Left forelimb (tissue), 1 donor: Measurements from ENCODE around the gene WASF2.
"Not testable (repeated sequence)": the region's sequence is repeated elsewhere in the genome, so short reads cannot be mapped to it uniquely, and the experiment has no call there.

Experiments used
- DNase-seq: peaks from one replicate; pipeline ENCODE4 v3.0.0-alpha.2; 2018; ENCODE audit warnings: low spot score

The WASF2 gene

GRCh38 chr1:27496604-27497155, 6.7 kb upstream of the WASF2 start:
- no peak for DNase-seq

DNA sequence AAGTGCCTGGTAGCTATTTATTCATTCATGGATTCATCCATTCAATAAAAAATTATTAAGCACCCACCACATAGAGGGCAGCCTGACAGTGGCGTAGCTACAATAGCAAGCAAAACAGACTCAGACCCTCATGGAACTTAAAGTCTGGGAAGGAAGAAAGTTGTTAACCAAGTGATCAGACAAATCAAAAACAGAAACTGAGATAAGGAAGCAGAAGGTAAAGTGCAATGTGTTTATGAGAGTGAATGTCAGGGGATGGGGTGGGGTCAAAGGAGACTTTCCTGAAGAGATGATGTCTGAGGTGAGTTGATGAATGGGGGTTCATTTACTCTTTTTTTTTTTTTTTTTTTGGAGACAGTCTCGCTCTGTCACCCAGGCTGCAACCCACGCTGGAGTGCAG, 2.8 kb upstream of the WASF2 start:
- DNase-seq = no peak

GRCh38 chr1:27491748-27492700, 2.1 kb upstream of the WASF2 start:
- no peak for DNase-seq

DNA sequence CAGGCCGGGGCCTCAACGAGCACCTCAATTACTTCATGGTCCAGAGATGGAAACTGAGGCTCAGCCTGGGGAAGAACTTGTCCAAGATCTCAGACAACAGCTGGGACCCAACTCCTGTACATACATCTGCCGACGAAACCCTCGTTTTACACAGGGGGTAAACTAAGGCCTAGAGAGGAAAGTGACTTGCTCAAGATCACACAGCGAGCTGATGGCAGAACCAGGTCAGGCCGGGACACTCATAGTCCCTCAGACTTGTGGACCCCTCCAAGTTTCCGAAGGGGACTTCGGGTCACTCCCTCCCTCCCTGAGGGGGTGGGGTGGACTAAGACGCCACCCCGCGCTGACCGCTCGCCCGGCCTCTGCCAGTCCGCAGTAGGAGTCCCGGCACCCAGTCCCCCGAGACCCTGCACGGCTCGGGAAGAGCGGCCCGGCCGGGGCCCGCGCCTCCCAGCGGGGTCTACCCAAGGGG, 430 bp downstream of the WASF2 start:
- no peak for DNase-seq

GRCh38 chr1:27487966-27488884, 1.7 kb downstream of the WASF2 start:
- DNase-seq = no peak

DNA sequence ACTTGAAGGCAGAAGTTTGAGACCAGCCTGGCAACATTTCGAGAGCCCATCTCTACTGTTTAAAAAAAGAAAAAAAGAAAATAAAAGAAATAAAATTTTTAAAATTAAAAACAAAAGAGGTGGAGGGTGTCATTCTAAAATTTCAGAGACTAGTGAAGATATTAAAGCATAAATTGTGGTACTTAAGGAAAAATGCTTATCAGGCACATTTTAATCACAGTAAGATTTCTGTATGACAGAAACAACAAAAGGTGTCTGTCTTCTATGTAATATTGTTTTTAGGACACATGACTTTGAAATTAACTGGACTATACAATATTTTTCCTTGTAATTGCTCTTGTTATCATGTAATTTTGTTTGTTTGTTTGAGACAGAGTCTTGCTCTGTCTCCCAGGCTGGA, 4.6 kb downstream of the WASF2 start:
- no peak for DNase-seq

DNA sequence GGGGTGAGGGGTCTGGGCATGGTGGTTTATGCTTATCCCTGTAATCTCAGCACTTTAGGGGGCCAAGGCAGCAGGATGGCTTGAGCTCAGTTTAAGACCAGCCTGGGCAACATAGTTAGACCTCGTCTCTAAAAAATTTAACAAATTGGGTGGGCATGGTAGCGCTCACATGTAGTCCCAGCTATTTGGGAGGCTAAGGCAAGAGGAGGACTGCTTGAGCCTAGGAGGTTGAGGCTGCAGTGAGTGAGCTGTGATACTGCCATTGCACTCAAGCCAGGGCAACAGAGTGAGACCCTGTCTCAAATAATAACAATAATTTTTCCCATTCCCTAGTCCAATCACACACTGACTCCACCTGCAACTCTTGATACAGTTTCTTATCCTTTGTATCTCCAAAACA, 6.3 kb downstream of the WASF2 start:
- no peak for DNase-seq

DNA sequence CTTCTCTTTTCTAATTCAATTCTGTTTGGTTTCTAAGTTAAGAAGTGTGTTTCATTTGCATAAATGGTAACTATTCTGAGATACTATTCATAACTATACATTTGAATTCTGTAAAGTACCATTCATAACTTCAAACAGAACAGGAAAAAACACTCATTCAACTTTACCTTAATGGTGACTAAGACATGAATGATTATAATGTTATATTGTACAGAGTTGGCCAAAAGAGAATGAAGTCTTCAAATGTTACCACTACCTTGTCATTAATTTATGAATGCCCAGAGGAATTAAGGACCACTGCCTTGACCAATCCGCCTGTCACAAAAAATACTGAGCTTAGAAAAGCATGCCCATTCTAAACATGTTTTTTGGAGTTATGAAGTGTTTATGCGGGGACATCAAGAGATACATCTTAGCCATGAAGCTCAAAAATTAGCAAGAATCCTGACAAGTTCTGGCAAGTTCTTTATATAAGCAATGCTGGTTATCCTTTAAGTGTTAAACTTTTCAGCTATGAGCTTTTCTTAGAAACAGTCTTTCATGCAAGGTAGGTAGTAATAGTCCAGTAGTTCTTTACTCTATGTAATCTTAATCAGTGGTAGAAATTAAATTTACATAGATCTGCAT, 7.9 kb downstream of the WASF2 start:
- DNase-seq = no peak

DNA sequence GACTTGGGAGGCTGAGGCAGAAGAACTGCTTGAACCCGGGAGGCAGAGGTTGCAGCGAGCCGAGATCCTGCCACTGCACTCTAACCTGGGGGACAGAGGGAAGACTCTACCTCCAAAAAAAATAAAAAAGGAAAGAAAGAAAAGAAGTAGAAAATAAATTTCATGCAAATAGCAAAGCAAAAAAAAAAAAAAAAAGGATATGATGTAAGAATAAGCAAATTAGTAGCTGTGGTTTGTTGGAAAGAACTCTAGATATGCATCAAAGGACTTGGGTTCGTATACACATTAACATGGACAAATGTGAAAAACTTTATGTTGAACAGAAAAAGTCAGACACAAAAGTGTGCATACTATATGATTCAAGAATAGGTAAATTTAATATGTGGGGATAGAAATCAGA, 11.9 kb downstream of the WASF2 start:
- DNase-seq = no peak

DNA sequence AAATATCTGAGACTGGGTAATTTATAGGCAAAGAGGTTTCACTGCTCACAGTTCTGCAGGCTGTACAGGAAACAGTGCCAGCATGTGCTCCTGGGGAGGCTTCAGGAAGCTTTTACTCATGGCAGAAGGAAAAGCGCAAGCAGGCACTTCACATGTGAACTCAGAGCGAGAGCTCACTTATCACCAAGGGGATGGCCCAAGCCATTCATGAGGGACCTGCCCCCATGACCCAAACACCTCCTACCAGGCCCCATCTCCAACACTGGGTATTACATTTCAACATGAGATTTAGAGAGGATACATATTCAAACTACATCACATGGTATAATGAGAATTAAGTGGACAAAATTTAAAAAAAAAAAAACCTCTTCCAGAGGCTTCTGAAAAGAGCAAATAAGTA, 13.7 kb downstream of the WASF2 start:
- no peak for DNase-seq

DNA sequence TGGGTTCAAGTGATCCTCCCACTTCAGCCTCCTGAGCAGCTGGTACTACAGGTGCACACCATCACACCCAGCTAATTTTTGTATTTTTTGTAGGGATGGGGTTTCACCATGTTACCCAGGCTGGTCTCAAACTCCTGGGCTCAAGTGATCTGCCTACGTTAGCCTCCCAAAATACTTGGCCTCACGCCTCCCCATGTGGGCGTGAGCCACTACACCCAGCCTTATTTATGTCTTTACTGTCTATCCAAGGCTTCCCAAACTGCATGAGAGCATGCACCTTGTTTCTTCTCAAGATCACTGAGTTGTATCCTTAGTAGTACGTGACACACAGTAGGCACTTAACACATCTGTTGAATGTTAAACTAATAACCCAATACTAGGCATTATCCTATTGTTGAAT, 14.2 kb downstream of the WASF2 start:
- DNase-seq = no peak

DNA sequence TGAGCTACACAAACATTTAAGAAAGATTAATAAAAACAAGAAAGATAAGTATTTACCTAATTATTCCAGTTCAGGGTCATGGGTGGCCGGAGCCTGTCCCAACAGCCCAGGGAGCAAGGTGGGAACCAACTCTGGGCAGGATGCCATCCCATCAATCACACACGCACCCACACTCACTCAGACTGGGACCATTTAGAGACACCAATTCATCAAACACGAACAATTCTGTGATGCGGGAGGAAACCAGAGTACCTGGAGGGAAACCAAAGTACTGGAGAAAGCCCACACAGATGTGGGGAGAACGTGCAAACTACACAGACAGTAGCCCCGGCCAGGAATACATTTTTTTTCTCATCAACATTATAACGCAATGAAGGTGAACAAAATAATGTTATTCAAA, 16.2 kb downstream of the WASF2 start:
- DNase-seq = no peak

DNA sequence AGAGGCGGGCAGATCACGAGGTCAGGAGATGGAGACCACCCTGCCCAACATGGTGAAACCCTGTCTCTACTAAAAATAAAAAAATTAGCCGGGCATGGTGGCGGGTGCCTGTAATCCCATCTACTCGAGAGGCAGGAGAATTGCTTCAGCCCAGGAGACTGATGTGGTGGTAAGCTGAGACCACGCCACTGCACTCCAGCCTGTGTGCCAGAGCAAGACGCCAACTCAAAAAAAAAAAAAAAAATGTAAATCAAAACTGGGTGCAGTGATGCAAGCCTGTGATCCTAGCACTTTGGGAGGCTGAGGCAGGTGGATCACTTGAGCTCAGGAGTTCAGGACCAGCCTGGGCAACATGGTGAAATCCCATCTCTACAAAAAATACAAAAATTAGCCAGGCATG, 17.9 kb downstream of the WASF2 start:
- not testable (repeated sequence) for DNase-seq

- DNase-seq = no peak
Observed at GRCh38 chr1:27471477-27471876, 18.5 kb downstream of the WASF2 start.

- DNase-seq = no peak
Observed at GRCh38 chr1:27469334-27469733, 20.6 kb downstream of the WASF2 start.

DNA sequence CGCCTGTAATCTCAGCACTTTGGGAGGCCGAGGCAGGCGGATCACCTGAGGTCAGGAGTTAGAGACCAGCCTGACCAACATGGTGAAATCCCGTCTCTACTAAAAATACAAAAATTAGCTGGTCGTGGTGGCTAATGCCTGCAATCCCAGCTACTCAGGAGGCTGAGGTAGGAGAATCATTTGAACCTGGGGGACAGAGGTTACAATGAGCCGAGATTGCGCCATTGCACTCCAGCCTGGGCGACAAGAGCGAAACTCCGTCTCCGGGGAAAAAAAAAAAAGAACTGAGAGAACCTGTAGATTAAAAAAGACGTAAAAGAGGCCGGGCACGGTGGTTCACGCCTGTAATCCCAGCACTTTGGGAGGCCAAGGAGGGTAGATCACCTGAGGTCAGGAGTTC, 21.6 kb downstream of the WASF2 start:
- DNase-seq = not testable (repeated sequence)

- DNase-seq = no peak
Observed at GRCh38 chr1:27464926-27465647, 24.9 kb downstream of the WASF2 start.

DNA sequence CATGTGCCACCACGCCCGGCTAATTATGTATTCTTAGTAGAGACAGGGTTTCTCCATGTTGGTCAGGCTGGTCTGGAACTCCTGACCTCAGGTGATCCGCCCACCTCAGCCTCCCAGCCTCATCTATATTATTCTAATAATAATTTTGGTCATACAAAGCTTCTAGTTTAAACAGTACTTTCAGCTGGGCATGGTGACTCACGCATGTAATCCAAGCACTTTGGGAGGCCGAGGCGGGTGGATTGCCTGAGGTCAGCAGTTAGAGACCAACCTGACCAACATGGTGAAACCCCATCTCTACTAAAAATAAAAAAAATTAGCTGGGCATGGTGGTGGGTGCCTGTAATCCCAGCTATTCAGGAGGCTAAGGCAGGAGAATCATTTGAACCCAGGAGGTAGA, 26.1 kb downstream of the WASF2 start:
- DNase-seq = not testable (repeated sequence)

DNA sequence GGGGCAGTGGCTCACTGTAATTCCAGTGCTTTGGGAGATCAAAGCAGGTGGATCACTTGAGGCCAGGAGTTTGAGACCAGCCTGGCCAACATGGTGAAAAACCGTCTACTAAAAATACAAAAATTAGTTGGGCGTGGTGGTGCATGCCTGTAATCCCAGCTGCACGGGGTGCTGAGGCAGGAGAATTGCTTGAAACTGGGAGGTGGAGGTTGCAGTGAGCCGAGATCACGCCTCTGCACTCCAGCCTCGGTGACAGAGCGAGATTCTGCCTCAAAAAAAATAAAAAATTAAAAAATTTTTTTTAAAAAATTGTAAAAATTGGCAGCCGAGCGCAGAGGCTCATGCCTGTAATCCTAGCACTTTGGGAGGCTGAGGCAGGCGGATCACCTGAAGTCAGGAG, 31.4 kb downstream of the WASF2 start:
- DNase-seq = not testable (repeated sequence)

DNA sequence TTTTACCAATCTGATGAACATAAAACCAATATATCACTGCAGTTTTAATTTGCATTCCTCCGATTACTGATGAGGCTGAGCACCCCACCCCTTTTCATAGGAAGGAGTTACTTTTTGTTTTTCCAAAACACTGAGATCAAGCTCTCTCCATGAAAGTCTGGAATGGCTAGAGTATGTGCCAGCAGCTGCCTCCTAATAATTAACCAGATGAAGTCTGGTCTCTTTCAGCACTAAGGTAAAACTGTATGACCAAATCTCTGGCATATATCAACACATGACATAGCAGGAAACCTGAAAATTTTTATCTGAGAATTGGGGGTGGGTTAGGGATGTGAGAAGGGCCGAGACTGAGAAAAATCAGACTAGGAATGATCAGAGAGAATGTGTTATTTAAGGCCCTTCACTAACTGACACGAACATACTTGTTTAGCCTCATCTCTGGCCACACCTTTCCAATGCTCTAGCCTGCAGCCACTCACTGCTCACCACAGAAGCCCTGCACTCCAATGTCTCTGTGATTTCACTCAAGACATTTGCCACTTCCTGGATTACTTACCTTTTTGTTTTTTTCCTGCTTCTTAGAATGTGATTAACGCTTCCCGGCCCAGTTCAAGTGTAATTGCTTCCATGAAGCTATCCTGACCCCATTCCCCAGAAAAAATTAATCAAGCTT, 34.7 kb downstream of the WASF2 start:
- DNase-seq = no peak

GRCh38 chr1:27454610-27455009, 35.4 kb downstream of the WASF2 start:
- no peak for DNase-seq
